Neural progenitor cell (in vitro differentiated cells): ENCODE results near the gene PSMB8.

ENCODE experiments used
- CTCF ChIP-seq: fragments of 200-600 bp; sonication (generic); IDR thresholded peaks from 2 replicates; pipeline ENCODE4 v1.5.1; 2017; ENCODE audit warnings: antibody characterized with exemption, mild to moderate bottlenecking
- EZH2phosphoT487 ChIP-seq: fragments of 200-600 bp; sonication (generic); IDR thresholded peaks from 2 replicates; pipeline ENCODE4 v1.6.1; 2017; ENCODE audit warnings: antibody characterized with exemption

- TF ChIP-seq CTCF, result no peak
- no peak for TF ChIP-seq EZH2phosphoT487
These were observed 16.8 kb downstream of the PSMB8 start for GRCh38 chr6:32827025-32827424.
